ENCODE data around the gene FOSL1.
A peak's percentile ranks its signal among the peaks of the same experiment; 100 is the strongest.
"Not testable (repeated sequence)": the region's sequence is repeated elsewhere in the genome, so short reads cannot be mapped to it uniquely, and the experiment has no call there.

The FOSL1 gene

GRCh38 chr11:65897020-65897471 is 3.1 kb downstream of the FOSL1 start:
- Mint-ChIP-seq H3K27ac (no peak overlapping the region), H3K27me3 (ENCODE audit: low read depth) (no peaks in the 10 kb centered on the region), H3K9me3 (no peaks in the 10 kb centered on the region), H3K4me3 (peak overlapping the region; percentile 34), H3K4me1 (ENCODE audit: low read depth) (peaks cover 38% of the 10 kb centered on the region), H3K36me3 (ENCODE audit: low read depth) (peaks cover 4% of the 10 kb centered on the region)
- DNase-seq (ENCODE audit: low spot score): no peak

- peaks cover 4% of the 10 kb centered on the region for H3K36me3 Mint-ChIP-seq (ENCODE audit: low read depth)
Measured at GRCh38 chr11:65896034-65896999, 3.9 kb downstream of the FOSL1 start.

GRCh38 chr11:65895482-65895981 is 4.7 kb downstream of the FOSL1 start:
- H3K9me3 Mint-ChIP-seq: no peaks in the 10 kb centered on the region
- peaks cover 32% of the 10 kb centered on the region for H3K4me1 Mint-ChIP-seq (ENCODE audit: low read depth)
- peaks cover 4% of the 10 kb centered on the region for H3K36me3 Mint-ChIP-seq (ENCODE audit: low read depth)
- peak overlapping the region; percentile 27 for H3K4me3 Mint-ChIP-seq
- DNase-seq (ENCODE audit: low spot score): no peak
- H3K27me3 Mint-ChIP-seq (ENCODE audit: low read depth): no peaks in the 10 kb centered on the region
- peak overlapping the region; percentile 75 for H3K27ac Mint-ChIP-seq

More at GRCh38 chr11:65896034-65896999, 3.9 kb downstream of the FOSL1 start:
- H3K4me3 Mint-ChIP-seq: peak overlapping the region; percentile 17
- no peak for DNase-seq (ENCODE audit: low spot score)
- no peaks in the 10 kb centered on the region for H3K9me3 Mint-ChIP-seq
- no peaks in the 10 kb centered on the region for H3K27me3 Mint-ChIP-seq (ENCODE audit: low read depth)
- H3K27ac Mint-ChIP-seq: peak overlapping the region; percentile 72
- H3K4me1 Mint-ChIP-seq (ENCODE audit: low read depth): peaks cover 34% of the 10 kb centered on the region

GRCh38 chr11:65894034-65894591 is 6.1 kb downstream of the FOSL1 start:
- H3K27ac Mint-ChIP-seq: peak overlapping the region; percentile 82
- DNase-seq (ENCODE audit: low spot score): peak; percentile 38
- H3K36me3 Mint-ChIP-seq (ENCODE audit: low read depth): peaks cover 4% of the 10 kb centered on the region
- peaks cover 43% of the 10 kb centered on the region for H3K4me1 Mint-ChIP-seq (ENCODE audit: low read depth)
- no peaks in the 10 kb centered on the region for H3K27me3 Mint-ChIP-seq (ENCODE audit: low read depth)
- H3K4me3 Mint-ChIP-seq: peak overlapping the region; percentile 74
- no peaks in the 10 kb centered on the region for H3K9me3 Mint-ChIP-seq

- Mint-ChIP-seq H3K36me3 (ENCODE audit: low read depth) (peaks cover 6% of the 10 kb centered on the region), H3K27me3 (ENCODE audit: low read depth) (no peaks in the 10 kb centered on the region), H3K4me1 (ENCODE audit: low read depth) (peaks cover 48% of the 10 kb centered on the region), H3K27ac (peak overlapping the region; percentile 82), H3K9me3 (no peaks in the 10 kb centered on the region), H3K4me3 (peak overlapping the region; percentile 74)
- no peak for DNase-seq (ENCODE audit: low spot score)
Measured at GRCh38 chr11:65892661-65893317, 7.4 kb downstream of the FOSL1 start.

- not testable (repeated sequence) for DNase-seq (ENCODE audit: low spot score); H3K9me3 Mint-ChIP-seq; H3K27me3 Mint-ChIP-seq (ENCODE audit: low read depth)
- Mint-ChIP-seq H3K4me3 (peak overlapping the region; percentile 74), H3K4me1 (ENCODE audit: low read depth) (peaks cover 44% of the 10 kb centered on the region), H3K27ac (peak overlapping the region; percentile 80), H3K36me3 (ENCODE audit: low read depth) (peaks cover 11% of the 10 kb centered on the region)
Measured at GRCh38 chr11:65892137-65892540, 8.0 kb downstream of the FOSL1 start.

- no peak for DNase-seq (ENCODE audit: low spot score)
- Mint-ChIP-seq H3K27ac (peak overlapping the region; percentile 80), H3K4me3 (peak overlapping the region; percentile 74), H3K36me3 (ENCODE audit: low read depth) (peaks cover 17% of the 10 kb centered on the region), H3K9me3 (no peaks in the 10 kb centered on the region), H3K27me3 (ENCODE audit: low read depth) (no peaks in the 10 kb centered on the region), H3K4me1 (ENCODE audit: low read depth) (peaks cover 49% of the 10 kb centered on the region)
Measured at GRCh38 chr11:65891219-65892136, 8.7 kb downstream of the FOSL1 start.

GRCh38 chr11:65890324-65891218 is 9.6 kb downstream of the FOSL1 start, which contains the start of gene CCDC85B:
Gene CCDC85B, plus strand, starts transcription at chr11:65890673. Its CDS starts 111 bp downstream, at chr11:65890784.
- Mint-ChIP-seq H3K27me3 (ENCODE audit: low read depth) (no peaks in the 10 kb centered on the region), H3K9me3 (no peaks in the 10 kb centered on the region), H3K4me3 (peak within 1 kb of the TSS; percentile 99), H3K27ac (peak within 1 kb of the TSS; percentile 91), H3K4me1 (ENCODE audit: low read depth) (peaks cover 49% of the 10 kb centered on the region), H3K36me3 (ENCODE audit: low read depth) (peaks cover 18% of the 10 kb centered on the region)
- peak; percentile 98 for DNase-seq (ENCODE audit: low spot score)

GRCh38 chr11:65888163-65888814 is 11.9 kb downstream of the FOSL1 start, which contains the start of gene FIBP:
Gene FIBP, minus strand, starts transcription at chr11:65888471. Its CDS starts 53 bp downstream, at chr11:65888418.
- no peaks in the 10 kb centered on the region for H3K27me3 Mint-ChIP-seq (ENCODE audit: low read depth)
- H3K27ac Mint-ChIP-seq: peak within 1 kb of the TSS; percentile 91
- H3K4me3 Mint-ChIP-seq: peak within 1 kb of the TSS; percentile 99
- peak; percentile 93 for DNase-seq (ENCODE audit: low spot score)
- H3K9me3 Mint-ChIP-seq: no peaks in the 10 kb centered on the region
- peaks cover 37% of the 10 kb centered on the region for H3K36me3 Mint-ChIP-seq (ENCODE audit: low read depth)
- H3K4me1 Mint-ChIP-seq (ENCODE audit: low read depth): peaks cover 48% of the 10 kb centered on the region

GRCh38 chr11:65887723-65888162 is 12.4 kb downstream of the FOSL1 start:
- DNase-seq (ENCODE audit: low spot score): no peak
- Mint-ChIP-seq H3K4me1 (ENCODE audit: low read depth) (peaks cover 44% of the 10 kb centered on the region), H3K27ac (peak overlapping the region; percentile 91), H3K4me3 (peak overlapping the region; percentile 99), H3K36me3 (ENCODE audit: low read depth) (peaks cover 37% of the 10 kb centered on the region), H3K9me3 (no peaks in the 10 kb centered on the region), H3K27me3 (ENCODE audit: low read depth) (no peaks in the 10 kb centered on the region)

- Mint-ChIP-seq H3K9me3 (no peaks in the 10 kb centered on the region), H3K4me1 (ENCODE audit: low read depth) (peaks cover 37% of the 10 kb centered on the region), H3K27ac (peak overlapping the region; percentile 91), H3K4me3 (peak overlapping the region; percentile 99), H3K27me3 (ENCODE audit: low read depth) (no peaks in the 10 kb centered on the region), H3K36me3 (ENCODE audit: low read depth) (peaks cover 39% of the 10 kb centered on the region)
- no peak for DNase-seq (ENCODE audit: low spot score)
Measured at GRCh38 chr11:65886826-65887722, 13.1 kb downstream of the FOSL1 start.
